ENCODE measurements around the gene SCN2B.

- TF ChIP-seq, protein P1, sequence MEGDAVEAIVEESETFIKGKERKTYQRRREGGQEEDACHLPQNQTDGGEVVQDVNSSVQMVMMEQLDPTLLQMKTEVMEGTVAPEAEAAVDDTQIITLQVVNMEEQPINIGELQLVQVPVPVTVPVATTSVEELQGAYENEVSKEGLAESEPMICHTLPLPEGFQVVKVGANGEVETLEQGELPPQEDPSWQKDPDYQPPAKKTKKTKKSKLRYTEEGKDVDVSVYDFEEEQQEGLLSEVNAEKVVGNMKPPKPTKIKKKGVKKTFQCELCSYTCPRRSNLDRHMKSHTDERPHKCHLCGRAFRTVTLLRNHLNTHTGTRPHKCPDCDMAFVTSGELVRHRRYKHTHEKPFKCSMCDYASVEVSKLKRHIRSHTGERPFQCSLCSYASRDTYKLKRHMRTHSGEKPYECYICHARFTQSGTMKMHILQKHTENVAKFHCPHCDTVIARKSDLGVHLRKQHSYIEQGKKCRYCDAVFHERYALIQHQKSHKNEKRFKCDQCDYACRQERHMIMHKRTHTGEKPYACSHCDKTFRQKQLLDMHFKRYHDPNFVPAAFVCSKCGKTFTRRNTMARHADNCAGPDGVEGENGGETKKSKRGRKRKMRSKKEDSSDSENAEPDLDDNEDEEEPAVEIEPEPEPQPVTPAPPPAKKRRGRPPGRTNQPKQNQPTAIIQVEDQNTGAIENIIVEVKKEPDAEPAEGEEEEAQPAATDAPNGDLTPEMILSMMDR (conservative IDR thresholded peaks at IDR 0.05 in 1 of 2, IDR thresholded peaks at IDR 0.05 in 1 of 2; ENCODE audit: low read depth in 1 of 2, low read length in 2 of 2): no peak
- no peak for TF ChIP-seq EZH2 (IDR thresholded peaks at IDR 0.05; ENCODE audit: low read length, missing control alignments)
These were observed 24.7 kb upstream of the SCN2B start for GRCh38 chr11:118200901-118201680.

Data from fibroblast of lung (primary cell).